HL-60/S4 treated with phorbol 12-myristate 13-acetate at 8.2 ng/mL for 4 days and 3 days (cell line): ENCODE data around the gene CATSPERZ.

Experiments used
- in situ Hi-C: fragments of 300-500 bp; cut with MboI; formaldehyde crosslinking; loops from 2 replicates; pipeline ENCODE4 v1.15.0; 2022; ENCODE audit warnings: low sequenced_read_pairs

CATSPERZ gene

GRCh38 chr11:64299847-64300648 is at the start of gene CATSPERZ:
TSS of gene CATSPERZ (plus strand) at chr11:64300358. CDS start at chr11:64300411, 53 bp downstream.
- in situ Hi-C loops = no loop called here

- in situ Hi-C loops = no loop called here
Measured at GRCh38 chr11:64250415-64251015, 49.6 kb upstream of the CATSPERZ start.

- in situ Hi-C loops = no loop called here
Measured at GRCh38 chr11:64251016-64251752, 49.0 kb upstream of the CATSPERZ start, which contains the start of gene PLCB3. TSS of gene PLCB3 (plus strand) at chr11:64251530. CDS start at chr11:64251650, 120 bp downstream.

GRCh38 chr11:64251753-64252002 is 48.5 kb upstream of the CATSPERZ start:
- in situ Hi-C loops = no loop called here

GRCh38 chr11:64252003-64252872 is 47.9 kb upstream of the CATSPERZ start:
- in situ Hi-C loops = no loop called here

GRCh38 chr11:64253043-64253442 is 47.1 kb upstream of the CATSPERZ start:
- in situ Hi-C loops = no loop called here

- in situ Hi-C loops = no loop called here
Measured at GRCh38 chr11:64253481-64253880, 46.7 kb upstream of the CATSPERZ start.

GRCh38 chr11:64254326-64254725 is 45.8 kb upstream of the CATSPERZ start:
- in situ Hi-C loops = no loop called here

- in situ Hi-C loops = no loop called here
Measured at GRCh38 chr11:64255135-64256128, 44.7 kb upstream of the CATSPERZ start.

GRCh38 chr11:64256300-64256699 is 43.9 kb upstream of the CATSPERZ start:
- in situ Hi-C loops = no loop called here

GRCh38 chr11:64258356-64258755 is 41.8 kb upstream of the CATSPERZ start:
- in situ Hi-C loops = no loop called here

- in situ Hi-C loops = no loop called here
Measured at GRCh38 chr11:64258946-64259532, 41.1 kb upstream of the CATSPERZ start.

GRCh38 chr11:64259533-64260067 is 40.6 kb upstream of the CATSPERZ start:
- in situ Hi-C loops = no loop called here

- in situ Hi-C loops = no loop called here
Measured at GRCh38 chr11:64260147-64260708, 39.9 kb upstream of the CATSPERZ start.

GRCh38 chr11:64261556-64262080 is 38.5 kb upstream of the CATSPERZ start:
- in situ Hi-C loops = no loop called here

- in situ Hi-C loops = no loop called here
Measured at GRCh38 chr11:64262271-64263002, 37.7 kb upstream of the CATSPERZ start.

GRCh38 chr11:64263021-64263946 is 36.9 kb upstream of the CATSPERZ start:
- in situ Hi-C loops = no loop called here
